ENCODE measurements around the gene CBARP. TPM values are rescaled to one million over a fixed set of nuclear protein-coding genes. Genes with fewer than 3 reads are reported as not detected.

Gene CBARP
- total and polyA plus RNA-seq, 2 of the 4 experiments (the other 2 are of a cell fraction), result 0.18 to 3.9 TPM

DNA sequence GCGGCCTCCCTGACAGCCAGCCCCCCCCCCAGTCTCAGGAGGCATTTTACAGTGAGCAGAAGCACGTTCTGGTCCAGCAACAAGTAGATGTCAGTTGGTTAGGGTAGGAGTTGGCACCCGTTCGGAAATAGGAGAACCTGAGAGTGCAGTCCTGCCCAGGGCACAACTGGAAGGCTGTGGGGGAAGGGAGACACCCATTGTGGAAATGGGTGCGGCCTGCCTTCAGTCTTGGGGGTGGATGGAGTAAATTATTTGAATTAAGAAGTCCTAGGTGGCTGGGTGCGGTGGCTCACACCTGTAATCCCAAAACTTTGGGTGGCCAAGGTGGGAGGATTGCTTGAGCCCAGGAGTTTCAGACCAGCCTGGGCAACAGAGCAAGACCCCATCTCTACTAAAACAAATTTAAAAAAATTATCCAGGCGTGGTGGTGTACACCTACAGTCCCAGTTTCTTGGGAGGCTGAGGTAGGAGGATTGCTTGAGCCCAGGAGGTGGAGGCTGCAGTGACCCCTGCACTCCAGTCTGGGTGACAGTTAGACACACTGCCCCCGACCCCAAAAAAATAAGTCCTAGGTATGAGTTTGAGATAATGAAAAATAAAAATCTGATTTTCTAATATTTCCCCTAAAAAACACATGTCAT, 32.5 kb upstream of the CBARP start:
- Histone ChIP-seq H3K4me3 (ENCODE audit: insufficient read depth, low read depth, low read length) (peak overlapping the region; percentile 68), H2AK9ac (replicated peaks; ENCODE audit: low read depth, low read length, poor library complexity) (peak overlapping the region; percentile 94), H3K27me3 (ENCODE audit: control insufficient read depth, insufficient read depth, low read length) (no peaks in the 10 kb centered on the region), H3K4ac (ENCODE audit: low read depth, low read length) (peak overlapping the region; percentile 99), H4K8ac (ENCODE audit: low read depth in 2 of 2, low read length in 2 of 2) (peak overlapping the region; percentile 52 to 97), H3K23ac (ENCODE audit: low read depth, low read length) (peak overlapping the region; percentile 86; the same call in 1 of the 2 replicates), H2AK5ac (ENCODE audit: low read depth, low read length) (peak overlapping the region; percentile 97), H2BK5ac (ENCODE audit: low read depth, low read length, poor library complexity, severe bottlenecking) (peak overlapping the region; percentile 89), H2BK15ac (ENCODE audit: low read depth, low read length) (no peak overlapping the region), H3K14ac (replicated peaks; ENCODE audit: low read depth, low read length) (peak overlapping the region; percentile 99), H3K79me1 (ENCODE audit: low read depth in 1 of 2, low read length in 2 of 2) (peaks cover 15 to 61% of the 10 kb centered on the region in 2 experiments; a peak in 3 of 4 replicates), H3K9me1 (ENCODE audit: insufficient read depth, low read length) (no peaks in the 10 kb centered on the region; the same call in 1 of the 2 replicates), H2BK120ac (ENCODE audit: low read depth, low read length) (0 out of 2 replicates have a peak overlapping the region, but pooled peaks have one; percentile 11), H3K56ac (ENCODE audit: extremely low read depth, insufficient read depth, low read length) (peak overlapping the region; percentile 92), H2AFZ (replicated peaks; ENCODE audit: low read length, poor library complexity) (peak overlapping the region; percentile 18), H3K4me1 (ENCODE audit: control insufficient read depth, insufficient read depth, low read length) (peaks cover 42% of the 10 kb centered on the region), H4K20me1 (ENCODE audit: insufficient read depth, low read length) (peaks cover 72% of the 10 kb centered on the region), H4K5ac (ENCODE audit: low read depth, low read length) (peak overlapping the region; percentile 3), H3K9me3 (ENCODE audit: control insufficient read depth, insufficient read depth, low read length) (no peaks in the 10 kb centered on the region), H3K9ac (ENCODE audit: low read depth, low read length) (peak overlapping the region; percentile 80), H4K91ac (ENCODE audit: insufficient read depth, low read depth, low read length) (peak overlapping the region; percentile 98), H2BK20ac (ENCODE audit: low read depth, low read length) (no peak overlapping the region), H3K18ac (ENCODE audit: low read depth, low read length) (peak overlapping the region; percentile 8), H3K36me3 (ENCODE audit: control insufficient read depth, insufficient read depth, low read length) (peaks cover 44% of the 10 kb centered on the region), H3K27ac (ENCODE audit: insufficient read depth, low read length) (peak overlapping the region; percentile 75), H3K4me2 (ENCODE audit: low read depth, low read length) (peak overlapping the region; percentile 86)
- dilution Hi-C loops (cut with HindIII; ENCODE audit: low sequenced_read_pairs, unreplicated experiment), result no loop called here
- ATAC-seq (ENCODE audit: low read depth) (no peak), DNase-seq (no peak)
- intact Hi-C loops (cut with micrococcal nuclease), result no loop called here
- no peak for TF ChIP-seq NFE2L2 (IDR thresholded peaks at IDR 0.05; ENCODE audit: low read depth, low read length)
- TF ChIP-seq, protein P1, sequence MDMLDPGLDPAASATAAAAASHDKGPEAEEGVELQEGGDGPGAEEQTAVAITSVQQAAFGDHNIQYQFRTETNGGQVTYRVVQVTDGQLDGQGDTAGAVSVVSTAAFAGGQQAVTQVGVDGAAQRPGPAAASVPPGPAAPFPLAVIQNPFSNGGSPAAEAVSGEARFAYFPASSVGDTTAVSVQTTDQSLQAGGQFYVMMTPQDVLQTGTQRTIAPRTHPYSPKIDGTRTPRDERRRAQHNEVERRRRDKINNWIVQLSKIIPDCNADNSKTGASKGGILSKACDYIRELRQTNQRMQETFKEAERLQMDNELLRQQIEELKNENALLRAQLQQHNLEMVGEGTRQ (IDR thresholded peaks at IDR 0.05; ENCODE audit: low read depth, low read length), result no peak
- TF ChIP-seq, protein P2, sequence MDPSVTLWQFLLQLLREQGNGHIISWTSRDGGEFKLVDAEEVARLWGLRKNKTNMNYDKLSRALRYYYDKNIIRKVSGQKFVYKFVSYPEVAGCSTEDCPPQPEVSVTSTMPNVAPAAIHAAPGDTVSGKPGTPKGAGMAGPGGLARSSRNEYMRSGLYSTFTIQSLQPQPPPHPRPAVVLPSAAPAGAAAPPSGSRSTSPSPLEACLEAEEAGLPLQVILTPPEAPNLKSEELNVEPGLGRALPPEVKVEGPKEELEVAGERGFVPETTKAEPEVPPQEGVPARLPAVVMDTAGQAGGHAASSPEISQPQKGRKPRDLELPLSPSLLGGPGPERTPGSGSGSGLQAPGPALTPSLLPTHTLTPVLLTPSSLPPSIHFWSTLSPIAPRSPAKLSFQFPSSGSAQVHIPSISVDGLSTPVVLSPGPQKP (IDR thresholded peaks at IDR 0.05; ENCODE audit: borderline replicate concordance, low read depth, low read length), result no peak
- TF ChIP-seq RAD21 (IDR thresholded peaks at IDR 0.05; ENCODE audit: low read length), result no peak
- TF ChIP-seq POLR2A (IDR thresholded peaks at IDR 0.05; ENCODE audit: low read depth, low read length), result no peak; the same call in 1 of the 2 replicates
- TF ChIP-seq CEBPB (IDR thresholded peaks at IDR 0.05; ENCODE audit: low read depth, low read length), result no peak
- TF ChIP-seq CHD1 (IDR thresholded peaks at IDR 0.05; ENCODE audit: low read depth, low read length), result no peak
- no TSS peak for BruUV-seq (replicated peaks)
- in situ Hi-C loops (cut with MboI; ENCODE audit: low sequenced_read_pairs), result no loop called here
- ChIA-PET POLR2A (ENCODE audit: unreplicated experiment) (no interaction called here), CTCF (interaction anchor here (1.5 to 1.7 kb wide), 2 partner anchors 10 to 26 kb away, joined by 8 to 15 read pairs; no protein-coding TSS in a partner anchor)
- 33% methylated on average over 3 of the region's 8 CpGs; no CpG with 5 or more reads in 1 of the 2 experiments for WGBS, 2 experiments (ENCODE audit: extremely low coverage in 2 of 2, insufficient read length in 1 of 2)
